VCaP (cell line): ENCODE results near the gene LINC01488.

Source experiments
- H3K27ac ChIP-seq: fragments of 450-650 bp; 2 replicates; pipeline ENCODE4 v1.5.1; 2017
- CTCF ChIP-seq: fragments of 450-650 bp; conservative IDR thresholded peaks from 2 replicates; pipeline ENCODE4 v1.5.1; 2017; ENCODE audit warnings: mild to moderate bottlenecking, moderate library complexity

LINC01488 gene

GRCh38 chr11:69461272-69461962, 20.0 kb upstream of the LINC01488 start:
- TF ChIP-seq CTCF: no peak
- H3K27ac ChIP-seq: no peak overlapping the region

- no peak for TF ChIP-seq CTCF
- no peak overlapping the region for H3K27ac ChIP-seq
These were observed 19.1 kb upstream of the LINC01488 start for GRCh38 chr11:69462106-69462951.

GRCh38 chr11:69463181-69463994, 18.1 kb upstream of the LINC01488 start:
- H3K27ac ChIP-seq: no peak overlapping the region
- TF ChIP-seq CTCF: no peak

GRCh38 chr11:69463995-69464960, 17.2 kb upstream of the LINC01488 start:
- no peak for TF ChIP-seq CTCF
- no peak overlapping the region for H3K27ac ChIP-seq

- H3K27ac ChIP-seq: no peak overlapping the region
- TF ChIP-seq CTCF: no peak
These were observed 16.0 kb upstream of the LINC01488 start for GRCh38 chr11:69465236-69466000.

GRCh38 chr11:69466039-69466438, 15.4 kb upstream of the LINC01488 start:
- TF ChIP-seq CTCF: no peak
- H3K27ac ChIP-seq: no peak overlapping the region
